NCI-H128 (cell line): ENCODE data around the gene STARD4.

Experiments used
- DNase-seq: peaks from one replicate; lab custom pipeline; 2025; ENCODE audit not compliant: unreplicated experiment; lab: John Stamatoyannopoulos, UW

STARD4 gene

GRCh38 chr5:111530298-111530740, 18.0 kb upstream of the STARD4 start:
- DNase-seq = no peak

DNA sequence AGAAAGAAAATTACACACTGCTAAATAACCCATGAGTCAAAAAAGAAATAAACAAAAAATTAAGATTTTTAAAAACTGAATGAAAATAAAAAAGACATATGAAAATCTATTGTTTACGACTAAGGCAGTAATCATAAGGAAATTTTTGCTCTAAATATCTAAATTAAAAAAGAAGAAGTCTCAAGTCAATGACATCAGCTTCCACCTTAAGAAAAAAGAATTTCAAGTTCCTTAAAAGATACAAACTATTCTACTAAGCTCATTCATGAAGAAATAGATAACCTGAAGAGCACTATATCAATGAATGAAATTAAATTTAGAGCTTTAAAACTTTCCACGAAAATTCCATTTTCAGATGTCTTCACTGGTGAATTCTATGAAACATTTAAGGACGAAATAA, 15.7 kb upstream of the STARD4 start:
- no peak for DNase-seq

DNA sequence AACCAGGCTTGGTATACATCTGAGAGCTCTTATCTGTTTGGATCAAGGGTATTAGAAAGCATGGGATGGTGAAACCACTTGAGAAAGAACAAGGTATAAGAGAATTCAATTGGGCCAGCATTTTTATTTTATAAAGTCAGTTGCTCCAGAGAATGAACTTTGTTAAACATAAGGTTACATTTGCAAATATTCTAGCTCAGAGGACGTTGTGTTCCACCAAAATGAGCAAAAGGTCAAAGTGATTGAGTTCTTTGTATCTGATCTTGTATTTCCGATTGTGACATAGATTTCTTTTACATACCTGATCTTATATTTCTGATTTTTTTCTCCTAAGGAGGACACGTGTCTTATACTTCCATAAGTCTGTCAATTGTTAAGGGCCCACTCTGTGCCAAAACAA, 8.6 kb upstream of the STARD4 start:
- DNase-seq = no peak

GRCh38 chr5:111518777-111519176, 6.4 kb upstream of the STARD4 start:
- DNase-seq = no peak

DNA sequence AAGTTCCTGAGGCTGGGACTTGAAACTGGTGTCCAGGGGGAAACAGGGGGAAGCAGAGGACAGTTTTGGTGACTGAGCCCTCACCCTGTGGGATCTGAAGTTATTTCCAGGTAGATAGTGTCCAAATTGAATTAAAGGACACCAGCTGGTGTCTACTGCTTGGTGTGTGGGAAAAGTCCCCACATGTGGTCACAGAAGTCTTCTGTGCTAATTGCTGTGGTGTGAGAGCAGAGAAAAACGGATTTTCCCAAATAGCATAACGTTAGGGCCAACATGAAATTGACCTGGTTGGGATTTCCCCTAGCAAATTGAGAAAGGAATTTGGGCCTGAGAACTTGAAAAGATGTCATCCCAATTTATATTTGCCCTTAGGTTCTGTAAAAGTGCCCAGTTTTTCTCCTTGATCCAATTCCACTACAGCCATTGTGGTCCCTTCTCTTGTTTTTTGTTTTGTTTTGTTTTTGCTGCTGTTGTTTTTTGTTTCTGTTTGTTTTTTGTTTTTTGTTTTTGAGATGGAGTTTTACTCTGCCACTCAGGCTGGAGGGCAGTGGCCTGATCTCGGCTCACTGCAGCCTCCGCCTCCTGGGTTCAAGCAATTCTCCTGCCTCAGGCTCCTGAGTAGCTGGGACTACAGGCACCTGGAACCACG, 5.6 kb upstream of the STARD4 start:
- DNase-seq = no peak

GRCh38 chr5:111514087-111514486, 1.8 kb upstream of the STARD4 start:
- no peak for DNase-seq

GRCh38 chr5:111513131-111513520, 791 bp upstream of the STARD4 start:
- no peak for DNase-seq

DNA sequence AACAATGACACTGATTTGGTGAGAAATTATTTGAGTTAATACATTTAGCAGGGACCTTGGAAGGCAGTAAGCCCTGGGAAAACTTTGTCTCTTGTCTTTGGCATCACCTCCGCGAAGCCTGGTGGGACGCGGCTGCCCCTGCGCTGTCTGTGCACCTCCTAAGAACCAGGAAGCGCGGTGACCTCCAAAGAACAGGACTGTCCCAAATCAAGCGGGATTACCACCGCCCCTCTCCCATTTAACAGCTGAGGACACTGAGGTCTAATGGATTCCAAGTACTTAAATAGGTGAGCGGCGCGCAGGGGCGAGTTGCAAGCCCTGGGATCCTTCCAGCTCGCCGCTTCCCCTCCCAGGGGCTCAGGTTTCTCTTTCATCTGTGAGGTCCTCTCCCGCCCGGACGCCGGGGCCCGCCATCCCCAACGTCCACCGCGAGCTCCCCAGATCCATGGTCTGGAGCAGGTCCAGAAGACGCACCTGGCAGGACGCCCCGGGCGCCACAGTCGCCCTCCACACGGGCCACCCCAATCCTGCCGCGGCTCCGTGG, 432 bp downstream of the STARD4 start:
- no peak for DNase-seq

GRCh38 chr5:111511174-111511830, 1.0 kb downstream of the STARD4 start:
- no peak for DNase-seq

DNA sequence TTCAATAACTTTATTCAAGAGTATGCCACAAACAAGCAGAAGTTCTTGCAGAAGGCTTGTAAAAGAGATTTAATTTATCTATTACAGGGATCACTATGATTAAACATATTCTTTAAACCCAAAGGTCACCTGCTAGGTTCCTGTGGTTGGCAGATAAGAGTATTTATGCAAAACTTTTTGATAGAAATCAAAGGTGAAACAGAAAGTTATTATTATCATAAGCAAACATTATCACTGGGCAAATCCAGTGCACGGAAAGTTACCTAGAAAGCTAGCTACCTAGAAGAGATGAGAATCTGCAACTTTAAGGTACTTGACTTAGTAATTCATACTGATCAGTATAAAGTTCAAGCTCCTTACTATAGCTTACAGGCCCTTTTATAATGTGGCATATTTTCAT, 3.2 kb downstream of the STARD4 start:
- no peak for DNase-seq

GRCh38 chr5:111507276-111507675, 5.1 kb downstream of the STARD4 start:
- no peak for DNase-seq

GRCh38 chr5:111505096-111505495, 7.2 kb downstream of the STARD4 start:
- DNase-seq = no peak

- DNase-seq = no peak
Observed at GRCh38 chr5:111502956-111503355, 9.4 kb downstream of the STARD4 start.

- no peak for DNase-seq
Observed at GRCh38 chr5:111498346-111498745, 14.0 kb downstream of the STARD4 start.

DNA sequence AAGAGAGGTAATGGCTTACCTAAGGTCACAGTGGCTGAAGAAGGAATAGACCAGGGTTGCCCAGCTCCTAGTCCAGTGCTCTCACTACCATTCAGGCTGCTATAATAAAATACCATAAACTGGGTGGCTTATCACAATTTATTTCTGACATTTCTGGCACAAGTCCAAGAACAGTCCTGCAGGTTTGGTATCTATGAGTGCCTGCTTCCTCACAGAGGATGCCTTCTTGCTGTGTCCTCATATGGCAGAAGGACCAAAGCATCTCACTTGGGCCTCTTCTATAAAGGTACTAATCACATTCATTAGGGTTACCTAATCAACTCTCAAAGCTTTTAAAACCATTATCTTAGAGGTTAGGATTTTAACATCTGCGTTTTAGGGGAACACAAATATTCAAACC, 17.2 kb downstream of the STARD4 start:
- no peak for DNase-seq

GRCh38 chr5:111494355-111494999, 17.9 kb downstream of the STARD4 start:
- no peak for DNase-seq

DNA sequence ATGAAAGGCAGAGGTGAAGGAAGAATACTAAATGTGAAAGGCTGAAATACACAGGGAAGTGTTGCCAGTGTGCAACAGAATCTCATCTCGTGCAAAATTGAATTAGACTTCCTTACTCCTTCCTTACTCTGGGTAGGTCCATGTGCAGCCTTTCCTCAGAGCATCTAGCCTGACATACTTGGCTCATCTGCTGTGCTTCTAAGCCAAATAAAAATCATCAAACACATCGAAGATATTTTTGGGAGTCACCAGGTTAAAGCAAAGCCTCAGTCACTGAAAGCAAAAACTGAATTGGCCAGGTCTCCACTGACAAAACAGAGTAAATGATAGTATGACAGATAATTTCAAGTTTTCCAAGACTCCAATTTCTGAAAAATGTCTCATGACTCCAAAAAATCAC, 19.3 kb downstream of the STARD4 start:
- no peak for DNase-seq

- no peak for DNase-seq
Observed at GRCh38 chr5:111488353-111488752, 24.0 kb downstream of the STARD4 start.

DNA sequence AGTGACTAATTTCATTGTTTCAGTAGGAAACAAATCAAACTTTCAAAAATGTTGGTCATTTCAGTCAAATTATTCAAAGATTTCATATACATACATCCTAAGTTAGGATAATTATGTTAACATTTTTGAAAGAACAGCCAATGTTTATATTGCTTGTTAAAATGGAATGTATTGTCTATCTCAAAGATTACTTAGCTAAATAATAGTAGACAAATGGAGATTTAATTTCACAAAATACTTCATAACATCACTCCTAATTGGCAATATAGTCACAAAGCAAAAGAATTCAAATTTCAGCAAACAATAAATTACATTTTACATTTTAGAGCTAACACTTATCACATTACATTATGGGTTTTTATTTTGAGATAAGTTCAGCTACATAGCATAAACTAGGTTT, 25.4 kb downstream of the STARD4 start:
- no peak for DNase-seq

DNA sequence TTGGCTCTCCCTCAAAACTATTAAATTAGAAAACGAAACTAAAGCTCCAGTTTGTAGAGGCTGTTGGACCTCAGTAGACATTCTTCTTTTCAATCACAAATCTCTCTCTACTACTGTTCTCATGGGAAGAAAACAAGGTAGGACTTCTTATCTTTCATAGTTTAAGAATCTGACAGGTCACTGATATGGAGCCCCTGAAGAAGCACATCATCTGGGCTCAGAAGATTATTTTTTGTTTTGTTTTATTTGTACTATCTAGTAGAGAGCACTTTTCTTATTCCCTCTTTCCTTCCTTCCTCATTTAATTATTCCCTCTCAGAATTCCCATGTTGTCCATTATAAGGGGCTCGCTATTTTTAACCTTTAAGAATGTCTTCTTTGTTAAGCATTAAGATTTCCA, 26.3 kb downstream of the STARD4 start:
- DNase-seq = no peak

DNA sequence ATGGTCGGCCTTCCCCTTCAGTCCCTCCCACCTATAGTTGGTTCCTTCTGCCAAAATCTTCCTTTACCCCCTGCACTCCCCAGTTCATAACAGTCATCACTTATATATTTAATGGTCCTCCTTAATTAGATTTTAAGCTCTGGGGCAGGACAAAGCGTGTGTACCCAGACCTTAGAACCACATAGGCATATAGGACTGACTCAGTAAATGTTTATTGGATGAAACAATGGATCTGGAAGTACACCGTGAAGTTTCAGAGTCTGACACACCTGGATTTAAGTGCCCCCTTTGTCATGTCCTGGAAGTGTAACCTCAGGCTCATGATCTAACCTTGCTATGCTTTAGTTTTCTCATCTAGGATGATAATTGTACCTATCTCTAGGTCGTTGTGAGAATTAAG, 32.0 kb downstream of the STARD4 start:
- DNase-seq = no peak

GRCh38 chr5:111478898-111479297, 33.4 kb downstream of the STARD4 start:
- DNase-seq = no peak
